Heart right ventricle (tissue), 16 donors: ENCODE data around the gene UCP2. TPM values are rescaled to one million over a fixed set of nuclear protein-coding genes. Genes with fewer than 3 reads are reported as not detected.

Experiments
- ATAC-seq, 8 donors: fragments of 200-7000 bp; cut with Tn5 transposase; one replicate each; pipeline ENCODE4 v1.9.1; 2020; ENCODE audit warnings: mild to moderate bottlenecking in 8 of 8, moderate library complexity in 8 of 8, moderate number of reproducible peaks in 1 of 8
- DNase-seq, 2 donors: peaks; one replicate each; pipeline ENCODE4 v3.0.0-alpha.2; 2020
- H3K27ac ChIP-seq, 10 donors: fragments of 200-600 bp; sonication (generic) in 2 of 10; one replicate each; pipeline versions ENCODE4 v1.5.0 to v1.8.0; 2020 to 2022; ENCODE audit warnings: mild to moderate bottlenecking in 3 of 10
- H3K27me3 ChIP-seq, 7 donors: fragments of 200-600 bp; one replicate each; pipeline ENCODE4 v1.8.0; 2021 to 2022; ENCODE audit warnings: mild to moderate bottlenecking in 2 of 7
- H3K36me3 ChIP-seq, 9 donors: fragments of 200-600 bp; sonication (generic) in 1 of 9; one replicate each; pipeline versions ENCODE4 v1.5.0 to v1.8.0; 2020 to 2022; ENCODE audit warnings: mild to moderate bottlenecking in 2 of 9
- H3K4me1 ChIP-seq, 9 donors: fragments of 200-600 bp; sonication (generic) in 1 of 9; one replicate each; pipeline versions ENCODE4 v1.5.0 to v1.8.0; 2020 to 2022; ENCODE audit warnings: mild to moderate bottlenecking in 4 of 9
- H3K4me3 ChIP-seq, 10 donors: fragments of 200-600 bp; sonication (generic) in 2 of 10; one replicate each; pipeline versions ENCODE4 v1.5.0 to v1.8.0; 2020 to 2022; ENCODE audit warnings: mild to moderate bottlenecking in 7 of 10, moderate library complexity in 2 of 10
- H3K9me3 ChIP-seq, 11 donors: fragments of 200-600 bp in 10 of 11; sonication (generic) in 2 of 11; one replicate each; pipeline versions ENCODE4 v1.5.0 to v1.8.0; 2013 to 2022; ENCODE audit warnings: mild to moderate bottlenecking in 2 of 11, control low read depth in 1 of 11, moderate library complexity in 1 of 11
- CTCF ChIP-seq, 9 donors: fragments of 200-600 bp; sonication (generic) in 2 of 9; IDR thresholded peaks; one replicate each; pipeline versions ENCODE4 v1.5.0 to v1.8.0; 2021 to 2022; ENCODE audit warnings: antibody characterized with exemption in 9 of 9, mild to moderate bottlenecking in 5 of 9, moderate library complexity in 1 of 9
- WGBS, 2 donors: extraction: QIAGEN DNeasy Blood & Tissue Kit; methylation state at CpG; one replicate each; pipeline ENCODE4 v1.1.7; 2013; ENCODE audit warnings: inconsistent platforms in 1 of 2; 5-methylcytosine and 5-hydroxymethylcytosine counted together
- intact Hi-C, 10 donors: fragments of 100-400 bp; cut with DNase I; formaldehyde crosslinking; loops; one replicate each; pipeline versions ENCODE4 v1.11.1 to v1.14.2; 2022
- polyA plus RNA-seq, 2 donors: library from polyadenylated mRNA; stranded (reverse); fragments of 200-250 nt; gene quantifications; one replicate each; pipeline ENCODE4 v1.2.3, GENCODE V29; 2013
- total RNA-seq, 10 donors: library from RNA; stranded (reverse); fragmentation: NEBNext Ultra II Directional in 3 of 10; extraction: Animal tissue kit (Norgen Biotek cat#: 25700) in 3 of 10; gene quantifications; one replicate each; pipeline versions ENCODE4 v1.2.1 to v1.2.4, GENCODE V29; 2021 to 2023
- donor health status: Arrhythmogenic right ventricular cardiomyopathy.
- donor health status: ischemic (EF 13 %, LVEDD 7.1; RV severe dilation, severe dysfunction).
- donor health status: healthy with polysubstance abuse.
- donor health status: DM: no; HTN: yes; CAD: no.
- donor health status: DM: no; HTN: no; CAD: no.
- donor health status: ischemic (EF 25% LVEDD 6.9; RV normal size, moderate dysfunction).
- donor health status: ischemic (EF 25% LVEDD 5.7; RV mildly dilated, moderate dysfunction).
- donor health status: healthy.
- donor health status: DM: yes; HTN: yes; CAD: no.
- donor health status: Ischemic cardiomyopathy.
- donor health status: ischemic (EF 35%, LVEDD 5.7; RV mildly dilated, moderate dysfunction).
- donor health status: nonischemic (EF 11% LVEDD 7.7; RV severe dilation, severe dysfunction).
- donor health status: DM: yes; HTN: yes; CAD: no.
- donor health status: PGD.
- donor health status: ischemic (EF 29% LVEDD 5.4; RV normal size, mild dysfunction).
- donor health status: nonischemic (EF 23%, LVEDD 6.1; RV moderate dilation, normal function).

The UCP2 gene
- total and polyA plus RNA-seq, 12 donors = 10.2 to 73.3 (median 18.1) TPM

- Histone ChIP-seq H3K9me3 (no peaks in the 10 kb centered on the region), H3K27me3 (no peaks in the 10 kb centered on the region), H3K36me3 (peaks cover 0 to 47% (median 0%) of the 10 kb centered on the region in 9 donors), H3K4me3 (no peak overlapping the region), H3K27ac (no peak overlapping the region), H3K4me1 (peaks cover 0 to 58% (median 26%) of the 10 kb centered on the region in 9 donors)
- no peak for ATAC-seq
- intact Hi-C loops = no loop called here
- TF ChIP-seq CTCF (IDR thresholded peaks at IDR 0.05) = no peak
- DNase-seq = no peak
- WGBS, 2 donors = 85 to 88% methylated on average over 7 of the region's 7 CpGs
Measured at GRCh38 chr11:74006743-74007304, 24.2 kb upstream of the UCP2 start.

GRCh38 chr11:74005721-74006517 lies 23.3 kb upstream of the UCP2 start:
- TF ChIP-seq CTCF (IDR thresholded peaks at IDR 0.05) = no peak
- intact Hi-C loops = no loop called here
- H3K27ac ChIP-seq = peak overlapping the region in 1 of 10 donors; percentile 71
- H3K4me1 ChIP-seq = peaks cover 0 to 49% (median 18%) of the 10 kb centered on the region in 9 donors
- DNase-seq = no peak
- H3K27me3 ChIP-seq = no peaks in the 10 kb centered on the region
- no peak overlapping the region for H3K4me3 ChIP-seq
- H3K9me3 ChIP-seq = no peaks in the 10 kb centered on the region
- ATAC-seq = no peak
- peaks cover 0 to 54% (median 3%) of the 10 kb centered on the region in 9 donors for H3K36me3 ChIP-seq
- 96 to 97% methylated on average over 29 of the region's 29 CpGs for WGBS, 2 donors

- ATAC-seq = peak in 1 of 8 donors; percentile 48
- DNase-seq = no peak
- 77 to 79% methylated on average over 11 of the region's 11 CpGs for WGBS, 2 donors
- H3K36me3 ChIP-seq = peaks cover 0 to 60% (median 4%) of the 10 kb centered on the region in 9 donors
- no peaks in the 10 kb centered on the region for H3K9me3 ChIP-seq
- no peak for TF ChIP-seq CTCF (IDR thresholded peaks at IDR 0.05)
- no peak overlapping the region for H3K4me3 ChIP-seq
- H3K27me3 ChIP-seq = no peaks in the 10 kb centered on the region
- peaks cover 0 to 40% (median 13%) of the 10 kb centered on the region in 9 donors for H3K4me1 ChIP-seq
- intact Hi-C loops = no loop called here
- H3K27ac ChIP-seq = peak overlapping the region in 1 of 10 donors; percentile 71
Measured at GRCh38 chr11:74004759-74005615, 22.3 kb upstream of the UCP2 start.

- 85 to 88% methylated on average over 6 of the region's 6 CpGs for WGBS, 2 donors
- no peak for ATAC-seq
- H3K27ac ChIP-seq = peak overlapping the region in 1 of 10 donors; percentile 48
Measured at GRCh38 chr11:74004046-74004695, 21.5 kb upstream of the UCP2 start.

More at GRCh38 chr11:74004046-74004695, 21.5 kb upstream of the UCP2 start:
- DNase-seq = no peak
- intact Hi-C loops = no loop called here
- Histone ChIP-seq H3K4me1 (peaks cover 0 to 31% (median 8%) of the 10 kb centered on the region in 9 donors), H3K4me3 (no peak overlapping the region), H3K27me3 (no peaks in the 10 kb centered on the region), H3K36me3 (peaks cover 0 to 60% (median 4%) of the 10 kb centered on the region in 9 donors), H3K9me3 (no peaks in the 10 kb centered on the region)
- no peak for TF ChIP-seq CTCF (IDR thresholded peaks at IDR 0.05)
